Measurements from ENCODE around the gene RTP5.

- TF ChIP-seq CTCF (IDR thresholded peaks at IDR 0.05; ENCODE audit: insufficient read depth, low read length, poor library complexity, severe bottlenecking) (no peak), EZH2phosphoT487 (conservative IDR thresholded peaks at IDR 0.05; ENCODE audit: low read length) (no peak)
These were observed 3.7 kb downstream of the RTP5 start for GRCh38 chr2:241873081-241873802.
